OCI-LY7 (cell line): Measurements from ENCODE around the gene LRRC46.

Experiments used
- CTCF ChIP-seq: fragments of 200-600 bp; sonication (generic); conservative IDR thresholded peaks from 2 replicates; pipeline ENCODE4 v1.5.1; 2014; ENCODE audit warnings: mild to moderate bottlenecking, antibody characterized with exemption, low read length, moderate library complexity, mixed read lengths
- EZH2phosphoT487 ChIP-seq: fragments of 200-600 bp; sonication (generic); IDR thresholded peaks from 2 replicates; pipeline ENCODE4 v1.6.1; 2018; ENCODE audit warnings: low read depth, borderline replicate concordance, mild to moderate bottlenecking, mixed run types, antibody characterized with exemption, low read length, moderate library complexity, mixed read lengths

- TF ChIP-seq CTCF, result no peak
- TF ChIP-seq EZH2phosphoT487, result no peak
Measured at GRCh38 chr17:47804461-47804860, 27.0 kb upstream of the LRRC46 start.
